ENCODE data around the gene TUBA3E. TPM values are rescaled to one million over a fixed set of nuclear protein-coding genes. Genes with fewer than 3 reads are reported as not detected.
A peak's percentile ranks its signal among the peaks of the same experiment; 100 is the strongest.

The TUBA3E gene
- total and polyA plus RNA-seq, 9 of the 15 experiments (the other 6 are each of a cell fraction or from before 2014, with no cell fraction given) = 0.09 to 0.30 (median 0.13) TPM; not detected in 3

- TF ChIP-seq ELK3 (CRISPR knock-in tag; IDR thresholded peaks at IDR 0.05) (no peak), STAT5A (IDR thresholded peaks at IDR 0.05; ENCODE audit: borderline replicate concordance, low read length) (no peak), MYNN (IDR thresholded peaks at IDR 0.05) (no peak), MYNN (CRISPR knock-in tag; IDR thresholded peaks at IDR 0.05) (no peak), MEF2D (tag; conservative IDR thresholded peaks at IDR 0.05; ENCODE audit: low read depth) (no peak), MAX (CRISPR knock-in tag; IDR thresholded peaks at IDR 0.05) (peak; percentile 87), RFX5 (IDR thresholded peaks at IDR 0.05; ENCODE audit: low read depth, low read length) (no peak), TCF15 (CRISPR knock-in tag; IDR thresholded peaks at IDR 0.05) (no peak), SMAD2 (IDR thresholded peaks at IDR 0.05; ENCODE audit: low read depth, low read length) (no peak), ZNF407 (IDR thresholded peaks at IDR 0.05; ENCODE audit: low read depth) (no peak), GATA2 (CRISPR knock-in tag; IDR thresholded peaks at IDR 0.05) (no peak), AFF1 (IDR thresholded peaks at IDR 0.05; ENCODE audit: low read depth in 1 of 2, partially characterized antibody in 2 of 2) (no peak), ZNF384 (IDR thresholded peaks at IDR 0.05; ENCODE audit: low read depth, low read length) (no peak)
Observed at GRCh38 chr2:130181325-130181879, 16.8 kb downstream of the TUBA3E start, which contains the start of gene SMPD4 (continued).

Data from K562 (cell line).